HUES64 (cell line): ENCODE data around the gene ETV1.

ENCODE experiments used
- H3K27ac ChIP-seq: 2 replicates; pipeline ENCODE4 v1.7.0; 2013; ENCODE audit warnings: low read depth, low read length, inconsistent platforms
- H3K27me3 ChIP-seq: 2 replicates; pipeline ENCODE4 v1.6.1; 2013; ENCODE audit warnings: mild to moderate bottlenecking, low read length; ENCODE audit not compliant: insufficient read depth
- H3K36me3 ChIP-seq: 2 replicates; pipeline ENCODE4 v1.6.1; 2013; ENCODE audit warnings: mild to moderate bottlenecking, low read length; ENCODE audit not compliant: insufficient read depth
- H3K4me1 ChIP-seq: 2 replicates; pipeline ENCODE4 v1.6.1; 2013; ENCODE audit warnings: mild to moderate bottlenecking, low read length, moderate library complexity; ENCODE audit not compliant: insufficient read depth
- H3K4me3 ChIP-seq: 2 replicates; pipeline ENCODE4 v1.5.1; 2013; ENCODE audit warnings: mild to moderate bottlenecking, low read length, moderate library complexity
- H3K9ac ChIP-seq: 2 replicates; pipeline ENCODE4 v1.6.1; 2013; ENCODE audit warnings: mild to moderate bottlenecking, low read depth, low read length
- H3K9me3 ChIP-seq: 2 replicates; pipeline ENCODE4 v1.6.1; 2013; ENCODE audit warnings: low read depth, low read length; ENCODE audit not compliant: insufficient read depth
- WGBS: fragments of 150-250, 120-280 bp; methylation state at CpG from one replicate; pipeline ENCODE4 v1.1.7; 2013; ENCODE audit warnings: missing lambda C conversion rate; 5-methylcytosine and 5-hydroxymethylcytosine counted together

The ETV1 gene

DNA sequence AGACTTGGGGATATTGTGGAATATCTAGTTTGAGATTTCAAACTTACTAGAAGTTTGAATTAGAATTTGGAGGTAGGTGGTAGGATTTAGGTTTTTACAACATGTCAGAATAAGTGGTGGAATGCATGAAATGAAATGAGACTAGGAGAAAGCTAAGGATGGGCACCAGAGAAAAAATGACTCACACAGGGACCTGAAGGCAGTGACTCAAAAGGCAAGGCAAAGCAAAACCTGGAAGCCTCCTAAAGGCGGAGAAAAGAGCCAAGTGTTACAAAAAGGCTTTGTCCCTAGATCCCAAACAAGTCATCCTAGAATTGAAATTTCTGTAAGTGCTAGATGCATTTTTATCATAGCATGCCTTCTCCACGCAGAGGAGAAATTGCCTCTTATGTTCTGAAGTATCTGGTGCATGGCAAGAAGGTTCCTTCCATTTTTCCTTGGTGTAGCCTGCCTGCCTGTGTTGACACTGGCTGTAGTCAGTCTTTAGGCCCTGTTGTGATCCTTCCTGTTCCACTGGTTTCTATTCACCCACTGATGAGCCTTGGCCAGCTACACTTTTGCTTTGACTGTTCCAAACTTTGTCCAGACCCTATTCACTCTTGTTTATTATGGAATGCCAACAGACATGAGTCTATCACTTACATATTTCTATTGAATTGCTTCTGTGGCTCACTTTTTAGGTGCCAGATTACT, 109.3 kb downstream of the ETV1 start:
- Histone ChIP-seq H3K27ac (no peak overlapping the region), H3K4me1 (peaks cover 5% of the 10 kb centered on the region; the same call in 1 of the 2 replicates), H3K4me3 (no peak overlapping the region), H3K9ac (no peak overlapping the region), H3K9me3 (no peaks in the 10 kb centered on the region), H3K36me3 (no peaks in the 10 kb centered on the region), H3K27me3 (no peaks in the 10 kb centered on the region)
- 88% methylated on average over 2 of the region's 2 CpGs for WGBS

DNA sequence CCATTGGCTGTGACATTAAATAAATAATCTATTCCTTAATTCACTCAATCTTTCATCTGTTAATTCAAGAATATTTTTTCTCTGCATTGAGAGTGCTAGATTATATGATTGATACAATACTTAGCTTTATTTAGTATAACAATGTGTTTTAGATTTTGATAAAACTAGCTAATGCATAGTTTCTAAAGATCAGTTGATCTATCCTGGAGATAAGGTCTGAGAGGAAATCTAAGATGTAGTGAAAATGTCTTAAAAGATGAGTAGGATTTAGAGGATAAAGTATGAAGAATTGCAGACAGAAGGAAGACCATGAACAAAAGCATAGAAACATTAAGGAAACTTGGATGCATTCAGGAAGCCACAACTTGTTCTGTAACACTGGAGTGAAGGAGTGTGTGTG, 110.3 kb downstream of the ETV1 start:
- no peaks in the 10 kb centered on the region for H3K36me3 ChIP-seq
- no peak overlapping the region for H3K4me3 ChIP-seq
- no peak overlapping the region for H3K27ac ChIP-seq
- peaks cover 5% of the 10 kb centered on the region; the same call in 1 of the 2 replicates for H3K4me1 ChIP-seq
- no peaks in the 10 kb centered on the region for H3K27me3 ChIP-seq
- no peaks in the 10 kb centered on the region for H3K9me3 ChIP-seq
- H3K9ac ChIP-seq: no peak overlapping the region

DNA sequence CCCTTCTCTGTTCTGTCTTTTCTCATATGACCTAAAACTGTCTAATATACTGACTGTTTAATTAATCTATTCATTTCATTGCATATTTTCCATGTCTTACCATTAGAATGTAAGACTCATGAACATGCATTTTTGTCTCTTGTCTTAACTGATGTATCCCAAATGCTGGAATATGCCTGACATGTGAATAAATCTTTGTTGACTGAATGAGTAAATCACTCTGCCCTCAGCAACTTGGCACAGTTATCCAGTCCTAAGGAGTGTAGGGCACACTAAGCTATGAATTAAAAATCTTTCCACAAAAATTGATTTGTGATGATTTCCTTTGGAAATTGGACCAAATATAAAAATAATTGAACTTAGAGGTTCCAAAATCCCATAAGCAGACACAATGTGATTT, 111.3 kb downstream of the ETV1 start:
- Histone ChIP-seq H3K27ac (no peak overlapping the region), H3K9me3 (no peaks in the 10 kb centered on the region), H3K36me3 (no peaks in the 10 kb centered on the region), H3K4me3 (no peak overlapping the region), H3K27me3 (no peaks in the 10 kb centered on the region), H3K9ac (no peak overlapping the region), H3K4me1 (peaks cover 5% of the 10 kb centered on the region; the same call in 1 of the 2 replicates)

DNA sequence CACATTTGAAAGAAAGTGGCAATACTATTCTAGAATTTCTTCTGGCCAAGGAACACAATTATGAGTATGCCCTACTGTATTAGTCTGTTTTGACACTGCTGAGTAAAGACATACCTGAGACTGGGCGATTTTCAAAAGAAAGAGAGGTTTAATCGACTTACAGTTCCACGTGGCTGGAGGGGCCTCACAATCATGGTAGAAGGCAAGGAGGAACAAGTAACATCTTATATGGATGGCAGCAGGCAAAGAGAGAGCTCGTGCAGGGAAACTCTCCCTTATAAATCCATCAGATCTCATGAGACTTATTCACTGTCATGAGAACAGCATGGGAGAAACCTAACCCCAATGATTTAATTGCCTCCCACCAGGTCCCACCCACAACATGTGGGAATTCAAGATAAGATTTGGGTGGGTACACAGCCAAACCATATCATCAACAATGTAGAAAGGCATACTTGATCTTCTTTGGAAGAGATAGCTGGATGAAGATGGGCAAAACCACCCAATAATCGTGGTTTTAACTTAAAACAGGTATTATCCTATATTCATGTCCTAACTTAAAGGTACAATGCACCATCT, 113.9 kb downstream of the ETV1 start:
- H3K27me3 ChIP-seq: no peaks in the 10 kb centered on the region
- H3K9me3 ChIP-seq: no peaks in the 10 kb centered on the region
- H3K4me3 ChIP-seq: no peak overlapping the region
- peaks cover 5% of the 10 kb centered on the region; the same call in 1 of the 2 replicates for H3K4me1 ChIP-seq
- WGBS: 88% methylated on average over 5 of the region's 5 CpGs
- no peak overlapping the region for H3K27ac ChIP-seq
- H3K9ac ChIP-seq: no peak overlapping the region
- H3K36me3 ChIP-seq: no peaks in the 10 kb centered on the region

DNA sequence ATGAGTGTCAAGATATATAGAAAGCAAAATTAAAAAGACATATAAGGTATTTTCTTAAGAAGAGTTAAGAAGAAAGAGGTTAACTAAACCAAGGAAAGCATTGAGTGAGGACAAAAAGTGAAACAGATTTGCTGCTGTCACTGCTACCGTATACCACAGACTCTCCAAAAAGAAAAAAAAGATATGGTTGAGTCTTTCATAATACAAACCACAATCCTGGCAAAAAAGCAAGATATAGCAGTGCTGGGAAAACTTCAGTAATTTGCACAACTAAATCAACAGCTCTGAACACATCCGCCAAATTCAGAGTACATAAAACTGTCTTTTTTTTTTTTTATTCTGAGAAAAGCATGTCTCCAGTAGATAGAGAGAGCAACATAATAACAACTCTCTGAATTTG, 114.7 kb downstream of the ETV1 start:
- no peak overlapping the region for H3K27ac ChIP-seq
- H3K27me3 ChIP-seq: no peaks in the 10 kb centered on the region
- no peaks in the 10 kb centered on the region for H3K9me3 ChIP-seq
- WGBS: 86% methylated on average over 1 of the region's 2 CpGs
- no peaks in the 10 kb centered on the region for H3K36me3 ChIP-seq
- no peak overlapping the region for H3K4me3 ChIP-seq
- peaks cover under 1% of the 10 kb centered on the region; the same call in 1 of the 2 replicates for H3K4me1 ChIP-seq
- no peak overlapping the region for H3K9ac ChIP-seq

DNA sequence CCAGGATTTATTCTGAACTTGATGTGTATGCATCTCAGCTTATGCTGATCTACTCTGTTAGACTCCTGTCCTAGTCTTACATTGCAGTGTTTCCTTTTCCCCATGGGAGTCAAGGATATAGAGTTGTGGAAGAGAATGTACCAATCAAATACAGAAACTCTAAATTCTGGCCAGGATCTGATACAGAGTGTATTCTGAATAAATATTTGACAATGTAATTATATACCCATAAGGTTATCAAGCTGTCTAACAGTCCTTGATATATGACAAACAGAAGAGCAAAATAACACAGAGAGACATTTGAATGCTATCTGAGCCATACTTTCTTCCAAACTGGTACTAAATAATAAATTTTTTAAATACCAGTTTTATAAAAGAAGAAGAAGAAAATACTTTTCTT, 116.8 kb downstream of the ETV1 start:
- Histone ChIP-seq H3K27me3 (no peaks in the 10 kb centered on the region), H3K9me3 (no peaks in the 10 kb centered on the region), H3K4me1 (no peaks in the 10 kb centered on the region), H3K4me3 (no peak overlapping the region), H3K36me3 (no peaks in the 10 kb centered on the region), H3K27ac (no peak overlapping the region), H3K9ac (no peak overlapping the region)

DNA sequence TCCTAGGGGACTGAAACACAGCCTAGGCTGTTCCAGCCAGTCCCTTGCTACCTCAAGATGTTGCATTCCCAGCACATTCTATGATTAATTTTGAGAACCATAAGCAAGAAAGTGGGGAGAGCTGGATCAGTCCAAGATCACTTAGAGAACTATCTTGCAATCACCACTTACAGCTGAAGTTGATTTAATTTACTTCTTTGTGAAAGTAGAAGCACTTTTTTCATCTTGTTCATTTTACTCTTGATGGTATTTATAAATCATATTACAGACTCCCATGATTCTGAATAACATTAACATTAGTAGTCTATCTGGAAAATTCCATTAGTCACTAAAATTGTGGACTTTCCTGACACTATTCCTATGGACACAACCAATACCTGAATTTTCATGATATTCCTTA, 118.5 kb downstream of the ETV1 start:
- Histone ChIP-seq H3K4me3 (no peak overlapping the region), H3K36me3 (no peaks in the 10 kb centered on the region), H3K9me3 (no peaks in the 10 kb centered on the region), H3K27ac (no peak overlapping the region), H3K27me3 (no peaks in the 10 kb centered on the region), H3K9ac (no peak overlapping the region), H3K4me1 (no peaks in the 10 kb centered on the region)

DNA sequence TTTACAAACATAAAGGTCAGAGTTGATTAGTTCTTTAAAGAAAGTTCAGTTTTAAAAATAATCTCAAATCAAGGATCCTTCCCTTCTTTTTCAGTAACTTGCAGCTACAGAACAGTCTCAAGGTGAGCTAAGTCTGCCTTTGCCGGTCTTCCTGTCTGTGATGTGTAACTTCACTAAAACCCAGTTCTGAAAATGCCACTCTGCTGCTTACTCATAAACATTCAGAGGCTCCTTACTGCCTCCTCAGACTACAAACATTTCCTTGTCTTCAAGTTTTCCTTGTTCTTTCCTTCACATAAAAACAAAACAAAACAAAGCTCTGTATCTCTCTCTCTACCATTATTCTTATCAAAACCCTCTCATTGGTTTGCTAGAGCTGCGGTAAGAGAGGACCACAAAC, 128.7 kb downstream of the ETV1 start:
- no peaks in the 10 kb centered on the region for H3K36me3 ChIP-seq
- no peaks in the 10 kb centered on the region for H3K9me3 ChIP-seq
- no peak overlapping the region for H3K4me3 ChIP-seq
- H3K27me3 ChIP-seq: no peaks in the 10 kb centered on the region
- 94% methylated on average over 2 of the region's 2 CpGs for WGBS
- no peak overlapping the region for H3K9ac ChIP-seq
- H3K4me1 ChIP-seq: no peaks in the 10 kb centered on the region; the same call in 1 of the 2 replicates
- H3K27ac ChIP-seq: no peak overlapping the region

DNA sequence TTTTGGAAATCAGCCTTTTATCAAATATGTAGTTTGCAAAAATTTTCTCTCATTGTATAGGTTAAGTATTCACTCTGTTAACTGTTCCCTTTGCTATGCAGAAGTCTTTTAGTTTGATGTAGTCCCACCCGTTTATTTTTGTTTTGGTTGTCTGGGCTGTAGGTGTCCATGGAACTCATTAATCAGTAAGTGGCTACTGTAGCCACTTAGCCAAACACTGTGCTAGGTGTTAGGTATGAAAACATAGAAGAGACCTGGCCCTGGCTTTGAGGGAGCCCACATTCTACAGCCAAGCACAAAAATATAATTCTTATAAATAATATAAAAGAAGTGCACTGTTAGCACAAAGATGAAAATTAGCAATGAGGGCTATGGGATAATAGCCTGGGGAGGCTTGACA, 133.5 kb downstream of the ETV1 start:
- peaks cover 9% of the 10 kb centered on the region; the same call in 1 of the 2 replicates for H3K4me1 ChIP-seq
- H3K27me3 ChIP-seq: no peaks in the 10 kb centered on the region
- no peaks in the 10 kb centered on the region for H3K9me3 ChIP-seq
- no peaks in the 10 kb centered on the region for H3K36me3 ChIP-seq
- 88% methylated on average over 1 of the region's 1 CpG for WGBS
- no peak overlapping the region for H3K9ac ChIP-seq
- H3K4me3 ChIP-seq: no peak overlapping the region
- H3K27ac ChIP-seq: no peak overlapping the region

DNA sequence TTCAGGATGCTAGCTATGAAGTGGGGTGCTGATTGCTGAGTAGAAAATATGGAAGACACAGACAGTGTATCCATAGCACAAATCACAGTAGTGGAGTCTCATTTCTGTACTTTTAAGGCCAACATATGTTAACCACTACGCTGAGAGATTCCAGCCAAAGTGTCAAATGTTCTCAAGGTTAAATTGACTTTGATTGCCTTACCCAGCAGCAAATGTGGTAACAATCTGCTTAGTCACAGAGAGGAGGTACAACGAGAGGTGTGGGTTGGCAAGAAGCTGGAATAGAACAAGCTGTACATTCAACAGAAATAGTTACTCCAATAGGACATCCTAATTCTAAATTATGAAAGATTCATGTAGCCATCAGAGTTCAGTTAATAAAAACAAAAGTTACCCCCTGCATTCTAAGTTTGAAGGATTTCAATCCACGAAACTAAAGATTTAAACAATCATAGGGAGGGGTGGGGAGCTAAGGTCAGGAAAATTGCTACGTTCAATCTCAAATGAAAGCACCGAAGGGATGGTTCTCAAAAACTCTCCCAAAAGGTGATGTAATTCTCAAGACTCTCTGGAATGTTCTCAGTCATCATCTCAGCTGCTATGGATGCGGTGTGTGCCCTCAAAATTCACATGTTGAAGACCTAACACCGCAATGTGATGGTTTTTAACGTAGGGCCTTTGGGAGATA, 137.0 kb downstream of the ETV1 start:
- Histone ChIP-seq H3K36me3 (no peaks in the 10 kb centered on the region), H3K9ac (no peak overlapping the region), H3K9me3 (no peaks in the 10 kb centered on the region), H3K27ac (no peak overlapping the region), H3K4me3 (no peak overlapping the region), H3K27me3 (no peaks in the 10 kb centered on the region), H3K4me1 (peaks cover 23% of the 10 kb centered on the region; the same call in 1 of the 2 replicates)
- 96% methylated on average over 8 of the region's 8 CpGs for WGBS

DNA sequence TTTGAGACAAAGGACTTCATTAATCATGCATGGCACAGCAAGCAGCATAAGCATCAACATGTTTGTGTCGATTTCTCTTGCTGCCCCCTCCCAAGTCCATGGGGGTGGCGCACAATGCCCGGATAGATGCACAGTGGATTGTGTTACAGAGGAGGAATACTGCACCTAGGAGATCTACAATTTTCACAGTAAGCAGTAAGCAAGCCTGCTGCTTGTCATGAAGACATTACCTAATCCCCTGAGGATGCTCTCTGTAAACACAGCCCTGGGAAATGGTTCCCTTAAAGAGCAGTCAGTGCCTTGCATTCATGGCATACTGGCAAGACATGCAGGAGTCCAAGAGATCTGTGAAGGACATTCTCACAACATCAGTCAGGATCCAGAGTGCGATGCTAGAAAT, 137.7 kb downstream of the ETV1 start:
- no peaks in the 10 kb centered on the region for H3K27me3 ChIP-seq
- H3K27ac ChIP-seq: no peak overlapping the region
- H3K4me1 ChIP-seq: peaks cover 23% of the 10 kb centered on the region; the same call in 1 of the 2 replicates
- 86% methylated on average over 4 of the region's 4 CpGs for WGBS
- H3K4me3 ChIP-seq: no peak overlapping the region
- no peak overlapping the region for H3K9ac ChIP-seq
- no peaks in the 10 kb centered on the region for H3K9me3 ChIP-seq
- H3K36me3 ChIP-seq: no peaks in the 10 kb centered on the region
